Choroid plexus epithelial cell (primary cell): Measurements from ENCODE around the gene COL13A1.

Source experiments
- DNase-seq: peaks from one replicate; pipeline ENCODE4 v3.0.0-alpha.2; 2010; ENCODE audit warnings: low read depth
- H3K4me3 ChIP-seq: 2 replicates; pipeline ENCODE4 v1.5.1; 2011; ENCODE audit warnings: low read depth, mild to moderate bottlenecking, control low read depth, low read length, moderate library complexity
- CTCF ChIP-seq: conservative IDR thresholded peaks from 2 replicates; pipeline ENCODE4 v1.5.1; 2011; ENCODE audit warnings: low read depth, mild to moderate bottlenecking, control low read depth, inconsistent platforms, low read length, moderate library complexity

COL13A1 gene

GRCh38 chr10:69890065-69890847 is 88.5 kb downstream of the COL13A1 start:
- DNase-seq = no peak
- no peak overlapping the region for H3K4me3 ChIP-seq
- no peak for TF ChIP-seq CTCF

- no peak for DNase-seq
- H3K4me3 ChIP-seq = no peak overlapping the region
- TF ChIP-seq CTCF = no peak
Observed at GRCh38 chr10:69891057-69891617, 89.4 kb downstream of the COL13A1 start.

- TF ChIP-seq CTCF = no peak
- no peak overlapping the region for H3K4me3 ChIP-seq
- DNase-seq = no peak
Observed at GRCh38 chr10:69892406-69892805, 90.7 kb downstream of the COL13A1 start.

GRCh38 chr10:69892816-69893215 is 91.1 kb downstream of the COL13A1 start:
- no peak for TF ChIP-seq CTCF
- DNase-seq = peak; percentile 39

GRCh38 chr10:69893271-69893900 is 91.7 kb downstream of the COL13A1 start:
- DNase-seq = no peak
- no peak for TF ChIP-seq CTCF
- no peak overlapping the region for H3K4me3 ChIP-seq

More at GRCh38 chr10:69892816-69893215, 91.1 kb downstream of the COL13A1 start:
- no peak overlapping the region for H3K4me3 ChIP-seq

- no peak overlapping the region for H3K4me3 ChIP-seq
- DNase-seq = no peak
- no peak for TF ChIP-seq CTCF
Observed at GRCh38 chr10:69894156-69894555, 92.5 kb downstream of the COL13A1 start.
